NCI-H1436 (cell line): ENCODE measurements around the gene XRCC4.

Experiments used
- DNase-seq: peaks from one replicate; lab custom pipeline; 2025; lab: John Stamatoyannopoulos, UW

XRCC4 gene

GRCh38 chr5:83277154-83277553, 199.8 kb downstream of the XRCC4 start:
- DNase-seq = no peak

- DNase-seq = no peak
Measured at GRCh38 chr5:83277953-83278352, 200.6 kb downstream of the XRCC4 start.

- no peak for DNase-seq
Measured at GRCh38 chr5:83281176-83281575, 203.8 kb downstream of the XRCC4 start.

- no peak for DNase-seq
Measured at GRCh38 chr5:83281658-83282057, 204.3 kb downstream of the XRCC4 start.

DNA sequence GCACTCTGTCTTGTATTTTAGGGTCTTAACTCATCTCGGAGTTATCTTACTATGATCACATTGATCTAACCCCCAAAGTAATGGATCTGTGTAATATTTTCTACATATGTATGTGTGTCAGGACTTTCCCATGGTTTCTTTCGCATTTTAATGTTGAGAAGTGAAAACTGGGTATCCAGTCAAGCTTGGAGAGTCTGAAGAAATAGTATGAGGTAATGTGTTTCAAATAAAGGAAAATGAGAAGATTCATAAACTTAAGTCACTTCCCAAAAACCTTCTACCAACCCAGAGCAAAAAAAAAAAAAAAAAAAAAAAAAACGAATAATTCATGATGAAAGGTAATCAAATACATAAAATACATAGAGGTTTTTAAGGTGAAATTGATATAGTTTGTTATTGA, 206.4 kb downstream of the XRCC4 start:
- no peak for DNase-seq

GRCh38 chr5:83285661-83286398, 208.5 kb downstream of the XRCC4 start:
- no peak for DNase-seq

GRCh38 chr5:83294246-83294645, 216.9 kb downstream of the XRCC4 start:
- DNase-seq = no peak

DNA sequence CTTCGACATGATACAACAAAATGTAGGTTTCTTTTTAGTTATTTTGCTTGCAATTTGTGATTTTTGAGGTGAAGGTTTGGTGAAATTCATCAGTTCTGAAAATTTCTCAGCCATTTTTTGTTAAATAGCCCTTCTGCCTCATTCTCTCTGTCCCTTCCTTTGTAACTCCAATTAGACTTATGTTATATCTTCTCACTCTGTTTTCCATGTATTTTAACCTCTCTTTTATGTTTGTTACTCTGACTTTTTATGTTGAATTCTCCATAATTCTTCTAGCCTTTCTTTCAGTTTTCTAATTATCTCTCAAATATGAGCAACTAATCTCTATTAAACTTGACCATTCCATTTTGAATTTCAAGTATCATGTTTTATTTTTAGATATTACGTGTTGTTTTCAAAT, 222.0 kb downstream of the XRCC4 start:
- no peak for DNase-seq

GRCh38 chr5:83306572-83307241, 229.4 kb downstream of the XRCC4 start:
- no peak for DNase-seq

- no peak for DNase-seq
Measured at GRCh38 chr5:83312663-83313062, 235.3 kb downstream of the XRCC4 start.

GRCh38 chr5:83313436-83313835, 236.1 kb downstream of the XRCC4 start:
- DNase-seq = no peak

DNA sequence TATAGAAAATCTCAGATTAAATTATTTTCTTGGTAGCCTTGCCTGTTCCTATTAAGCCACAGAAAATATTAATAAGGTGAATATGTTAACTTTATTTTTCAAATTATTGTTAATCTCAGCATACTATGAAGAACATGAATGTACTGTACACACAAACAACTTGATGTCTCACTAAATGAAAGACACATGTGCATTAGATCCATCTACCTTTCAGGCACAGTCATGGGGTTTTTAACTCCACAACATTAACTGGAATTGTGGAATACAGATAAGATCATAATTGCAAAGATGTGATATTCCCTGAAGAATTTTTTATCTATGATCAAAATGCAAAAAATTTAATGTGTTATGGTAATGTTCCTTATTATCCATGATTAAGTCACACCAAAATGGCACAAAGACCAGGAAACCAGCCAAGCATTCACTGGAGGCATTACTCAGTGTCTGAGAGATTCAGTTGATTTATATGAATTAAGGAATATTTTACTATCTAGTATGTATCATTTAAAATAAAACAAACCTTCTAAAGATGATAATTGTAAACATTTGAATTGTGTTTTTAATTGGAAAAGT, 244.2 kb downstream of the XRCC4 start:
- no peak for DNase-seq

GRCh38 chr5:83322273-83322924, 245.1 kb downstream of the XRCC4 start:
- DNase-seq = no peak

DNA sequence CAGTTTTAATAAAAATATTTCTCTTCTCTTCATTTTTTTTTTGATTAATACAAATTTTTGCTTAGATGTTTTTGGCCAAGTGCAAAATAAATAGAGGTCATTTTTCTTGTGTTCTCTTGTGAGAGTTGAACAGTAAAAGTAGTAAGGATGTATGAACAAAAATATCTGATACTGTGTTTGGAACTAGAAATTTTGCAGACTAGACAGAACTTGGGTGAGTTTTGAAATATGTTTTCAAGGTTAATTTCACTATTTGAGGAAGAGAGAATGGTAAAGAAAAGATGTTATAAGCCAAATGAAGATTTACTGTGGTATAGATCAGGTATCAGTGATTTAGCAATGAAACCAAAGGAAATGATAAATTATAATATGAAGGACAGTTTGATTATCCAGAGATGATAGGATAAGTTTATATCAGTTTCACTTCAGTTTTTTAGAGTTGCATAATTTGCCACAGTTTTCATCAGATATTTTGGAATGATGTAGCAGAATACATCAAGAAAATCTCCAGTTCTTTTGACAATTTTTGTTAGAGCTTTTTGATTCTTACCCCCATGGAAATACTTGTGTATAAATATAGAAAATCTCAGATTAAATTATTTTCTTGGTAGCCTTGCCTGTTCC, 246.3 kb downstream of the XRCC4 start:
- DNase-seq = no peak

GRCh38 chr5:83331842-83332241, 254.5 kb downstream of the XRCC4 start:
- DNase-seq = no peak

DNA sequence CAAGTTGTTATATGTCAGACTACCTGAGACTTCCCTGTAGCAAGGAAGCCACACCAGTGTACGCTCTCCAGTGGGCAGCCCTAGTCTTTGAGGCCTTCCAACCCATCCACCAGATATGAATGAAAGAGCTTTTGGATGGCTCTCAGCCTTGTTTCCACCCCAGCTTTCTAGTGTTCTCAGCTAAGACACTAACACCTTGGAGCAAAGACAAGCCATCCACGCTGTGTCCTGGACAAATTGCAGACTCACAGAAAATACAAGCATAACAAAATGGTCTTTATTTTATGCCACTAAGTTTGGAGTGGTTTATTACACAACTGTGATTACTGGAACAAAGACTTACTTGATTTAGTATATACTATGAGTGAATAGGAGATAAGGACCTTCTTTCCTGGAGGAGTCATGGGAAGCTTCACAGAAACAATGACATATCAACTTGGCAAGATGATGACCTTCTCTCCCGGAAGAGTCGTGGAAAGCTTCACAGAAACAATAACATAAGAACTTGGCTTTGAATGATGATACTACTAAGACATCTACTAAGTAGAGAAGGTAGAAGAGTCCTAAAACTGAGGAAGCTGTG, 260.2 kb downstream of the XRCC4 start:
- DNase-seq = no peak

- no peak for DNase-seq
Measured at GRCh38 chr5:83340511-83340918, 263.2 kb downstream of the XRCC4 start.

- DNase-seq = no peak
Measured at GRCh38 chr5:83341815-83342334, 264.5 kb downstream of the XRCC4 start.

GRCh38 chr5:83342465-83342864, 265.1 kb downstream of the XRCC4 start:
- no peak for DNase-seq

DNA sequence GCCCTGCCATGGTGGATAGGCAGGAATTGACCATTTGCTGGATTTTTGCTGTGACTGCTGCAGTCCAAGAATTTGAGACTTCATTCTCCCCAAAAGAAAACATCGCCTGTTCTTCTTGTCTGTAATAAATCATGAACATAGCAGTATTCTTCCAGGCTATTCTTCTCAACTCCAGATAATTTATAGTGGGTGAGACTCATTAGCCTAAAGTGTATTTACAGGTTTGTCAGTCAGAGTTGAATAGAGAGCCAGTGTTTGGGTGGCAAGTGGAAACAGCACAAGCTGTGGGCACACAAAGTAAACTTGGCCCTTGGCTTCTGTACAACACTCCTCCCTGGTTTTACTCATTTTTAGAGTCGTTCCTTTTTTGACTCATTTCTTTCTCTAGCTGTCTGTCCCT, 266.0 kb downstream of the XRCC4 start:
- no peak for DNase-seq

- DNase-seq = no peak
Measured at GRCh38 chr5:83345423-83345822, 268.1 kb downstream of the XRCC4 start.

DNA sequence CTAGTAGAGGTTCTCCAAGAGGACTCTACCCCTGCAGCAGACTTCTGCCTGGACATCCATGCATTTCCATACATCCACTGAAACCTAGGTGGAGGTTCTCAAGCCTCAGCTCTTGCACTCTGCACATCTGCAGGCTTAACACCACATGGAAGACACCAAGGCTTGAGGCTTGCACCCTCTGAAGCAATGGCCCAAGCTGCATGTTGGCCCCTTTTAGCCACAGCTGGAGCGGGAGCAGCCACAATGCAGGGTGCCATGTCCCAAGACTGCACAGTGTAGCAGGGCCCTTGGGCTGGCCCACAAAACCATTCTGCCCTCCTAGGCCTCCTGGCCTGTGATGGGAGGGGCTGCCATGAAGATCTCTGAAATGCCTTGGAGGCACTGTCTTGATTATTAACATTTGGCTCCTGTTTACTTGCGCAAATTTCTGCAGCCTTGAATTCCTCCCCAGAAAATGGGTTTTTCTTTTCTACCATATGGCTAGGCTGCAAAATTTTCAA, 271.0 kb downstream of the XRCC4 start:
- DNase-seq = no peak
